GM18502 (cell line): ENCODE results near the gene TSSK2.
A peak's percentile ranks its signal among the peaks of the same experiment; 100 is the strongest.

ENCODE experiments used
- ATAC-seq: cut with Tn5 transposase; IDR thresholded peaks from one replicate; pipeline ENCODE4 v1.9.1; 2021; ENCODE audit warnings: mild to moderate bottlenecking; ENCODE audit not compliant: unreplicated experiment, poor library complexity

TSSK2 gene

DNA sequence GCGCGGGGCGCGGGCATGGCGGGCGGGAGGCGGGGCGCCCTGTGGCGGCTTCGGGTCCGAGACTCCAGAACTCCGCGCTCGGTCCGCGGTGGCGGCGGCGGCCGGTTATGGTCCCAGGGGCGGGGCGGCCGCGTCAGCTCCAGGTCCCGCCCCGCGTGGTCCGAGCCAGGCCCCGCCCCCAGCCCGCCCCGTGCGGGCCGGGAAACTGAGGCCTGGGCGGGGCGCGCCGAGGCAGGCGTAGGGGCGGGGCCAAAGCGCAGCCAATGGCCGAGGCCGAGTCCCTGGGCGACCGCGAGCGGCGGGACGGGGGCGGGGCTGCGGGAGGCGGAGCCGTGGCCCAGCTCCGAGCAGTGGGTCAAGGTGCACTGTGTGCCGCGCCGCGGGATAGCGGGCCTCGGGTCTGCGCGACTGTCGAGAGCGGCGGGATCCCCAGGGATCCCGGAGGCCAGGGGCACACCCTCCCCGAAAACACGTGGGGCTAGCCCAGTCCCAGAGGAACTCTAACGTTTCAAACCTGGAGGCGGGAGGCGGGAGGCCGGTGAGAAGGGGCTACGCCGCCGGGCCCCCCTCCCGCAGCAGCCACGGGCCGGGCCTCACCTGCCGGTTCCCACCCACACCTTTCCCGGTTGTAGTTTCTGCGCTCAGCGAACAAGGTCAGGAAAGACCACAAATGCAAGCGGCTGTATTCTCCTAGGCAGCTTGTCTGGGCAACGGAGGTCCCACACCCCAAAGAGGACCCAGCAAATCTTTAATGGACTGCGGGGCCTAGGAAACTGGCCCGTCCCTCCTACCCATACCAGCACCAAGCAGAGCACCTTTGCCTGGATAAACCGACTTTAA lies 47.8 kb downstream of the TSSK2 start, which contains the start of gene SLC25A1:
Gene SLC25A1, minus strand, starts transcription at position 80 of the 840 bp plus-strand sequence. Its CDS starts 63 bp downstream, at position 17.
- peak; percentile 68 for ATAC-seq

DNA sequence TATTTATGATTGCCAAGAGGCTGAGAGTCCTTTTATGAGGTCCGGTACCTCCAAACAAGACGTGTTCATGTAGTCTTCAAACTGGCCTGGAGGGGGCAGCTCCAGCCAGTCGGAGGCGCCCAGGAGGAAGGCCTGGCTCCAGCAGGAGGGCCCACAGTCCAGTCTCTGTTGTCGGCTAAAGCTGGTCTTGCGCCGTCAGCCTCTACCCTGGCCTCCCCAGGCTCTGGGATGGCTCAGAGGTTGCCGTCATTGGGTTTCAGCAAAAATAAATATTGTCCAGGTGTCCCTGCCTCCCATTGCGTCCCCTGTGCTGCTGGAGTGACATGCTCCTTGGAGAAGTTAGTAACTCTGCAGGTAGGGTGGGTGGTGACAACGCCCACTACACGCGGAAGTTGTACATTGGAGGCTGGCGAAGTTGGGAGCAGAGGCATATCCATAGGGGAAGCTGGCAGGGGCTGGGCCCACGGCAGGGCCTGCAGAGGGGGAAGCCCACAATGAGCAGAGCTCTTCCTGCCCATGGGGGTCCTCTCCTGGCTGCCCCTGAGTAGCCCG lies 48.5 kb downstream of the TSSK2 start:
- peak; percentile 37 for ATAC-seq

DNA sequence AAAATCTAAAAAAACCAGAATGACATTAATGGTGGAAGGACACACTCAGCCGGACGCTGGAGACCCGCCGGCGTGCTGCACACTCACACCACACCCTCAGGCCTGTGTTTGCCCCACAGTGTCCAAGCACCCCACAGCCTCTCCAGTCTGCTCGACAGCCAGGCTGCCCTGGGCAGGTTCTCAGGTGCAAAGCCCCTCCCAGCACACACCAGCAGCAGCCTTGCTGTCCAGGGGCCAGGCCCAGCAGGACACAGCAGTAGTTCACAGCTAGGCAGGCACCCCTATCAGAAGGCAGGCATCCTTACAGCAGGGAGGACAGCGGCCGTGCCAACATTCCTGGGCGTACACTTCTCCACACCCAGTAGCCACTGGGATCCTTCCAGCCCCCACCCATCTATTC lies 49.1 kb downstream of the TSSK2 start:
- no peak for ATAC-seq

DNA sequence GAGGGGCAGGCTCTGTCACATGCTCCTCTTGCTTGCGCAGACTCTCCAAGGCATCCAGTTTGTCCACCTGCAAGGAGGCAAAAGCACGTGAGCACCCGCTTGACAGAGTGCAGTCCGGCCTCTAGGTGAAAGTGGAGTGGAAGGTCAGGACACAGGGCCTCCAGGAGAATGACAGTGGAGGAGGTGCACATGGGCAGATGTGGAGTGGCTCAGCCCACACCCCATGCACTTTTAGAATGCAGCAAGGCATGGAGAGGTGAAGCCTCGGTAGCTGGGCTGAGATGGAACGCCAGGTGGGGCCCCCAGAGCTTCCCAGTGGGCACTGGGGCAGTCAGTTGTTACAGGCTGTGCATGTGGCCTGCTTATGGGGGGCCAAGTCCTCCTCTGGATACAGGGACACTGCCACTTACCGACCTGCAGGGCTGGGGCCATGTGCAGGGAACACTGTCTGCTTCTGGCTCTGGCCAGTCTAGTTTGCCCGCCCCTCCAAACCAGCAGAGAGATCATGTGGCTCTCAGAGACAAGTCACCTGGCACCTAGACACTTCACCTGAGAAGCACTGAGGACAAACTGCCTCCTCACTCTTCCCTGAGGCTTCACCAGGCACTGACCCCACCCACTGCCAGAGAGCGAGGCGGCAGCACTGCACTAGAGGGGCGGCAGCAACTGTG lies 49.8 kb downstream of the TSSK2 start:
- ATAC-seq, result no peak

DNA sequence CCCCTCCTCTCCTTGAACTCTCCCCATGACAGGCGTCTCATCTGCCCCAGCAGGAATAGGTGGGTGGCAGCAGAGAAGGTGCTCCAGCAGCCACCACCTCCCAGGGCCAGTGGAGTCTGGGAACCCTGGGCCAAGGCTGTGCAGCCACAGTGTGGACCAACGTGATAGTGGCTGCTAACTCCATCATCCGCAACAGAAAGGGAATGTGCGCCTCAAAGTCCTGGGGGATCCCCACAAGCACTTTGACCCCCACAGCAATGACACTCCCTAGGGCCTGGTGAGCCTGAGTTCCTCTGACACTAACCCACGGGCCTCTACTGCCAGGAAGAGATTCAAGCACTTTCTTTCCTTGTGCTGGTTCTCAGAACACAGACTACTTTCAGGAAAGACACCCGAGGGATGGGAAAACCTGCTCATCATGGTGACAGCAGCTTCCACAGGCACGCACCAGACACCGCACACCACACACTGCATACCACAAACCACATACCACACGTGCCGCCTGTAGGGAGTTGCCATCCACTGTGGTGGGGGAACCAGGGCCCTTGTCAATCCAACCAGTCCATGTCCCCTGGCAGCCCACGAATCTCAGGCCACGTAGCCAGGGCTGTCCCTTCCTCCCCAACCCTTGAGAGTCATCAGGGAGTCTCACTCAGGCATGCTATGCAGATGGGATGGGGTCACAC lies 50.8 kb downstream of the TSSK2 start:
- ATAC-seq, result no peak
